Astrocyte of the cerebellum (primary cell): ENCODE data around the gene KDM2A.

Experiments used
- DNase-seq: peaks from one replicate; pipeline ENCODE4 v3.0.0-alpha.2; 2011; ENCODE audit warnings: low read depth
- H3K4me3 ChIP-seq: 2 replicates; pipeline ENCODE4 v1.5.1; 2011; ENCODE audit warnings: mild to moderate bottlenecking, low read depth, low read length, moderate library complexity
- in situ Hi-C: cut with HindIII; loops from 2 replicates; pipeline ENCODE4 v1.10.0; 2017; ENCODE audit warnings: low sequenced_read_pairs
- TF ChIP-seq, protein P1 (sequence below): IDR thresholded peaks from 2 replicates; pipeline ENCODE4 v1.5.1; 2012; ENCODE audit warnings: low read length, low read depth, moderate library complexity, mild to moderate bottlenecking; ENCODE audit errors: missing control alignments

The KDM2A gene

DNA sequence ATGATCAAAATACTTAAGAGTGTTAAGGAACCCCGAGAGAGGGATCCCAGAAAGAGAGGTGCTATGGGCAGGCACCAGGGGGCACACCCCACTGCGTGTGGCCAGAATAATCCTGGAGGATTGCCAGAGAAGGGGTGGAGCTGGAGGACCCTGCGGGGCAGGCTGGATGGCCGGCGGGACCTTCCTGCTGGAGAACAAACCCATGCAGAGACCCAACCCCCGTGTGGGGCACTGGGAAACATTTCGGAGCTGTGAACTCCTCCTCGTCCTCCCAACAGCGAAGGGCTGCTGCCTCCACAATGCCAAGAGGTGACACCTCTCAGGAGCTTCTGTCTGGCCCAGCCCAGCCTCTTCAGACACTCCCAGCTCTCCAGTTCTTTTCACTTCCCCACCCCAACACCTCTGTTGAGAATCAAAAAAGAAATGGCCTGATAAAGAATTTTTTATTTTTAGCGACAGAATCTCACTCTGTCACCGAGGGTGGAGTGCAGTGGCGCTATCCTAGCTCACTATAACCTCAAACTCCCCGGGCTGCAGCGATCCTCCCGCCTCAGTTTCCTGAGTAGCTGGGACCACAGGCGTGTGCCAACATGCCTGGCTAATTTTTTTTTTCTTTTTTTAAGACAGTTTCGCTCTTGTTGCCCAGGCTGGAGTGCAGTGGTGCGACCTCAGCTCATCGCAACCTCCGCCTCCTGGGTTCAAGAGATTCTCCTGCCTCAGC lies 36.8 kb upstream of the KDM2A start:
- in situ Hi-C loops = no loop called here
- no peak overlapping the region for H3K4me3 ChIP-seq
- no peak for DNase-seq
- TF ChIP-seq, protein P1, sequence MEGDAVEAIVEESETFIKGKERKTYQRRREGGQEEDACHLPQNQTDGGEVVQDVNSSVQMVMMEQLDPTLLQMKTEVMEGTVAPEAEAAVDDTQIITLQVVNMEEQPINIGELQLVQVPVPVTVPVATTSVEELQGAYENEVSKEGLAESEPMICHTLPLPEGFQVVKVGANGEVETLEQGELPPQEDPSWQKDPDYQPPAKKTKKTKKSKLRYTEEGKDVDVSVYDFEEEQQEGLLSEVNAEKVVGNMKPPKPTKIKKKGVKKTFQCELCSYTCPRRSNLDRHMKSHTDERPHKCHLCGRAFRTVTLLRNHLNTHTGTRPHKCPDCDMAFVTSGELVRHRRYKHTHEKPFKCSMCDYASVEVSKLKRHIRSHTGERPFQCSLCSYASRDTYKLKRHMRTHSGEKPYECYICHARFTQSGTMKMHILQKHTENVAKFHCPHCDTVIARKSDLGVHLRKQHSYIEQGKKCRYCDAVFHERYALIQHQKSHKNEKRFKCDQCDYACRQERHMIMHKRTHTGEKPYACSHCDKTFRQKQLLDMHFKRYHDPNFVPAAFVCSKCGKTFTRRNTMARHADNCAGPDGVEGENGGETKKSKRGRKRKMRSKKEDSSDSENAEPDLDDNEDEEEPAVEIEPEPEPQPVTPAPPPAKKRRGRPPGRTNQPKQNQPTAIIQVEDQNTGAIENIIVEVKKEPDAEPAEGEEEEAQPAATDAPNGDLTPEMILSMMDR = no peak

DNA sequence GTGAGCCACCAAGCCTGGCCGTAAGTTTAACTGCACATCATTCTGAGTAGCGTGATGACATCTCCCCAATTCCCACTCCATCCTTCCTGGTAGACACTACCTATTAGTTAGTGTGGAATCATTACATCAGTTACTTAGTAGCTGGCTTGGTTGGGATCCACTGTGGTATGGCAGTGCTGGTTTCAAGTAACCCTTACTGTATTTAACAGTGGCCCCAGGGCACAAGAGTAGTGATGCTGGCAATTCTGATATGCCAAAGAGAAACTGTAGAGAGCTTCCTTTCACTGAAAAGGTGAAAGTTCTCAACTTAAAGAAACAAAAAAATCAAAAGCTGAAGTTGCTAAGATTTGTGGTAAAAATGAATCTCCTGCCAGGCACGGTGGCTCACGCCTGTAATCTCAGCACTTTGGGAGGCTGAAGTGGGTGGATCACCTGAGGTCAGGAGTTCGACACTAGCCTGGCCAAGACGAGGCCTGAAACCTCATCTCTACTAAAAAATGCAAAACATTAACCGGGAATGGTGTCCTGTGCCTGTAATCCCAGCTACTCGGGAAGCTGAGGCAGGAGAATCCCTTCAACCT lies 35.2 kb upstream of the KDM2A start:
- H3K4me3 ChIP-seq = no peak overlapping the region
- DNase-seq = no peak
- in situ Hi-C loops = no loop called here
- TF ChIP-seq, protein P1 = no peak

DNA sequence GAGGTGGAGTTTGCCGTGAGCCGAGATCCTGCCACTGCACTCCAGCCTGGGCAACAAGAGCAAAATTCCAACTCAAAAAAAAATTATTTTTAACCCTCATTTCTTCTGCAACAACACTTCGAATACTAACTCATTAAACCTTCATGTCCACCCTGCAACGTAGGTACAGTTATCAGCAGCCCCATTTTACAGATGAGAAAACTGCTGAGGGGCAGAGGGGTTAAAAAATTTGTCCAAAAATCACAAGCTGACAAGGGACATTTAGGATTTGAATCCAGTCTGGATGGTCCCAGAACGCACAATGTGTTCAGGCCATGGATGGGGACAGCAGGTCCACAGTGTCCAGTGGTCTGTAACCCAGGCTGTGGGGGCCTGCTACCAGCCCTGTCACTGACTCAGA lies 33.4 kb upstream of the KDM2A start:
- no peak for DNase-seq
- TF ChIP-seq, protein P1 = no peak
- H3K4me3 ChIP-seq = no peak overlapping the region
- in situ Hi-C loops = no loop called here

DNA sequence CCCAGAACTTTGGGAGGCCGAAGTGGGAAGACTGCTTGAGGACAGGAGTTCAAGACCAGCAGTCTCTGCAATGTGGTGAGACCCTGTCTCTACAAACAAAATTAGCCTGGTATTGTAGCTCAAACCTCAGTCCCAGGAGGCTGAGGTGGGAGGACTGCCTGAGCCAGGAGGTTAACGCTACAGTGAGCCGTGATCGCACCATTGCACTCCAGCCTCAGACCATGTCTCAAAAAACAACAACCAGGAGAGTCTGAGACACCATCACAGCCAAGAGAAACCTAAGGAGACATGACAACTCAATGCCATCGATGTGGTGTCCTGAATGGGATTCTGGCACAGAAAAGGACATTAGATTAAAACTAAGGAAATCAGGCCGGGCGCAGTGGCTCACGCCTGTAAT lies 28.3 kb upstream of the KDM2A start:
- no peak for DNase-seq
- in situ Hi-C loops = no loop called here
- no peak overlapping the region for H3K4me3 ChIP-seq
- TF ChIP-seq, protein P1 = no peak

DNA sequence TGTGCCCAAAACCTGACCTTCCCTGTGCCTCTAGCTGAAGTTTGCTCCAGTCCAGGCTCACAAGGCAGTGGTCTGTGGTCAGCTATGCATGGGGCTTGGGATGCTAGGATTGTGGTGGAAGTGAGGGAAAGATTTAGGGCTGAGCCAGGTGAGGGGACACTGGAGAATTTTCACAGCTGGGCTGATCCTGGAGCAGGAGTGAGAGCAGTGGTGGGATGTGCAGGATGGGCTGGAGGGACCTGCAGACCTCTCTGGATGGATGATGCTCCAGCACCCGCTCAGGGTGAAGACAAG lies 23.9 kb upstream of the KDM2A start:
- DNase-seq = no peak
- TF ChIP-seq, protein P1 = no peak
- no peak overlapping the region for H3K4me3 ChIP-seq
- in situ Hi-C loops = no loop called here

DNA sequence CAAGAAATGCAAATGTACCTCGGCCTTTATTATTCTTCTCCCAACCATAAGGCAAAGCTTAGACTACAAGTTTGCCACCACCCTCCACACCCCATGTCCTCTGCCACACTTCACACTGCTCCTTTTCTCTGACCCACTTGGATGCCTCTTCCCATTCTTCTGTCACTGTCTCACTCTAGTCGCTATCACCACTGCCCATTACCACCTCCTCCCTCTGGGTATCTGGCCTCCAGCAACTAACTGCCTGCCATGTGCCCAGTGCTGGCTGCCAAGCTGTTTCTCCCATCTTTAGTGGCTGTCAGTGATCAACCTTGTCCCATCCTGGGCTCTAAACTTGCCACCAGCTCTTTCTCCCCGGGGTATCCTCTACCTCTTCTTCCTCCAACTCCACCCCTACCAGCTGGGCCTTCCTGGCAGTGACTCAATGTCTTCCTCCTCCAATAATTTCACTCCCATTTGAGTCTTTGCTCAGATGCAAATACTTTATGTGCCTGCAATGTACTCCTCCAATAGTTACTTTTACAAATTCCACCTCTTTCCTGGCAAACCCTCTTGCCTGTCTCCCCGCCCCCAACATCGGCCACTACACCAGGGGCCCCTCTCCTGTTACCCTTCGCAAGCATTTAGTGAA lies 20.1 kb upstream of the KDM2A start:
- H3K4me3 ChIP-seq = no peak overlapping the region
- DNase-seq = no peak
- TF ChIP-seq, protein P1 = no peak
- in situ Hi-C loops = no loop called here
